A673 (cell line): ENCODE data around the gene C1QTNF8. TPM values are rescaled to one million over a fixed set of nuclear protein-coding genes. Genes with fewer than 3 reads are reported as not detected.
A peak's percentile ranks its signal among the peaks of the same experiment; 100 is the strongest.

Source experiments
- BruUV-seq: library from RNA; stranded (reverse); fragments of 400-500 nt; replicated peaks from 2 replicates; lab custom pipeline; 2021; lab: Mats Ljungman, UMichigan
- CTCF ChIA-PET: fragments of 300-600 bp; sonication (Branson Sonifier 250); formaldehyde crosslinking; loops from one replicate; lab custom pipeline; 2022; ENCODE audit warnings: antibody characterized with exemption; lab: Charles Lee
- POLR2A ChIA-PET: fragments of 300-600 bp; sonication (Branson Sonifier 250); formaldehyde crosslinking; loops from one replicate; lab custom pipeline; 2022; ENCODE audit warnings: antibody characterized with exemption; ENCODE audit not compliant: low non-redundant PET; lab: Charles Lee
- DNase-seq: peaks from one replicate; pipeline ENCODE4 v3.0.0-alpha.2; 2015; ENCODE audit warnings: low spot score
- H3K27ac ChIP-seq: fragments of 200-600 bp; sonication (generic); 2 replicates; pipeline ENCODE4 v1.5.1; 2016; ENCODE audit warnings: mixed run types, low read depth, mild to moderate bottlenecking, mixed read lengths, antibody characterized with exemption, low read length; ENCODE audit not compliant: poor library complexity, severe bottlenecking
- H3K27me3 ChIP-seq: fragments of 200-600 bp; sonication (generic); replicated peaks from 2 replicates; pipeline ENCODE4 v1.6.1; 2017; ENCODE audit warnings: mixed run types, low read depth, mild to moderate bottlenecking, mixed read lengths, antibody characterized with exemption, low read length; ENCODE audit not compliant: insufficient read depth, poor library complexity
- H3K36me3 ChIP-seq: fragments of 200-600 bp; sonication (generic); 2 replicates; pipeline ENCODE4 v1.6.1; 2016; ENCODE audit warnings: mixed run types, mild to moderate bottlenecking, mixed read lengths, antibody characterized with exemption, low read length; ENCODE audit not compliant: insufficient read depth, poor library complexity, severe bottlenecking
- H3K4me1 ChIP-seq: fragments of 200-600 bp; sonication (generic); 2 replicates; pipeline ENCODE4 v1.6.1; 2017; ENCODE audit warnings: mixed run types, mild to moderate bottlenecking, mixed read lengths, antibody characterized with exemption, low read length; ENCODE audit not compliant: insufficient read depth, poor library complexity, severe bottlenecking
- H3K4me3 ChIP-seq: fragments of 200-600 bp; sonication (generic); 2 replicates; pipeline ENCODE4 v1.5.1; 2016; ENCODE audit warnings: low read depth, mixed run types, mild to moderate bottlenecking, mixed read lengths, low read length; ENCODE audit not compliant: poor library complexity, severe bottlenecking
- H3K9me3 ChIP-seq: fragments of 200-600 bp; sonication (generic); 2 replicates; pipeline ENCODE4 v1.6.1; 2016; ENCODE audit warnings: mixed run types, low read depth, mild to moderate bottlenecking, mixed read lengths, antibody characterized with exemption, low read length; ENCODE audit not compliant: poor library complexity, severe bottlenecking
- CTCF ChIP-seq: fragments of 300-800, 200-600 bp; sonication (generic); conservative IDR thresholded peaks from 2 replicates; pipeline ENCODE4 v1.5.1; 2017; ENCODE audit warnings: low read depth, mild to moderate bottlenecking, antibody characterized with exemption, low read length, moderate library complexity, mixed read lengths
- EZH2 ChIP-seq: fragments of 200-600 bp; sonication (generic); IDR thresholded peaks from 2 replicates; pipeline ENCODE4 v1.6.1; 2017; ENCODE audit warnings: borderline replicate concordance, low read depth, mild to moderate bottlenecking, mixed read lengths, antibody characterized with exemption, low read length; ENCODE audit not compliant: poor library complexity, severe bottlenecking
- intact Hi-C: fragments of 100-400 bp; cut with micrococcal nuclease; formaldehyde crosslinking; loops from one replicate; pipeline ENCODE4 v1.10.0; 2022; ENCODE audit not compliant: unreplicated experiment
- total RNA-seq: library from RNA; stranded (reverse); gene quantifications from 2 replicates; pipeline ENCODE4 v1.2.3, GENCODE V29; 2021

C1QTNF8 gene
- total RNA-seq, 1 experiment from 2014 or later = not detected

DNA sequence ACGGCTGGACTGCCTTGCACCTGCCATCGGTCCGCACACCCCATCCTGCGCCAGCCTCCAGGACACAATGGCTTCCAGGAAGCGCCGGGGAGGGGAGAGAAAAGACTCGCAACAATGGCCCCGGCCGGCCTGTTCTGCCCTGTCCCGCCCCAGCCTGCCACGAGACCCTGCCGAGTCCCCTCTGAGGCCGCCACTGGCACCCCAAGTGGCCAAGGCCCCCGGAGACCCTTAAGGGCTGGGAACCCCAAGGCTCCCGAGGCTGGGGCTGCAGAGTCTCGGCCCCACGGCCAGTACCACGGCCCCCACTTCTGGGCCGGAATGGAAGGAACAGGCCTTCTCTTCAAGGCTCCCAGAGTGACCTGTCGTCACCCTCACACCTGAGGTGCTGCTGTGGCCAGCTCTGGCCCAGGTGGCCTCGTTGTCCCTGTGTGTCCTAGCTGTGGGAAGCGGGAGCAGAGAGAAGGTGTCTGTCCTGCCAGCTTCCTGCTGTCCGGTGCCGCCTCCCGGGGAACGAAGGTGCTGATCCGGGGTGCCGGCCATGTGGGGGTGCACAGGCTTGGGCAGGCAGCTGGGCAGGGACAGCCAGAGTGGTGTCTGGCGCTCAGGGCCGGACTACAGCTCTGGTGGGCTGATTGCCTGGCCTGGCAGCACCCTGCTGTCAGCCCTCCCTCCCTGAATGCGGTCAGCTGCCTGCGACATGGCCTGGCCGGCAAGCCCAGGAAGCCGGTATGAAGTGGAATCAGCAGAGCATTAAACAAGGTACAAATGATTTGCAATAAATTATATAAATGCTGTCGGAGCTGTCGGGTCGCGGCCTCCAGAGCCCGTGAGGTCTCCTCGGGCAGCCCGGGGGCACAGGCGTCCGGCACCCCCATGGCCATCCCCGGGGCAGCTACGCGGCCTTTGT, 48.7 kb upstream of the C1QTNF8 start:
- intact Hi-C loops = no loop called here
- Histone ChIP-seq H3K27me3 (no peaks in the 10 kb centered on the region), H3K36me3 (no peaks in the 10 kb centered on the region), H3K9me3 (no peaks in the 10 kb centered on the region), H3K4me3 (no peak overlapping the region), H3K27ac (no peak overlapping the region), H3K4me1 (no peaks in the 10 kb centered on the region)
- ChIA-PET POLR2A (no interaction called here), CTCF (no interaction called here)
- TF ChIP-seq EZH2 (no peak), CTCF (no peak)
- BruUV-seq = no TSS peak
- no peak for DNase-seq

- intact Hi-C loops = no loop called here
- ChIA-PET POLR2A (no interaction called here), CTCF (no interaction called here)
- Histone ChIP-seq H3K9me3 (no peaks in the 10 kb centered on the region), H3K27ac (no peak overlapping the region), H3K4me1 (no peaks in the 10 kb centered on the region), H3K27me3 (no peaks in the 10 kb centered on the region), H3K36me3 (no peaks in the 10 kb centered on the region), H3K4me3 (no peak overlapping the region)
- no peak for DNase-seq
- no peak for TF ChIP-seq EZH2
- no peak for TF ChIP-seq CTCF
- no TSS peak for BruUV-seq
Observed at GRCh38 chr16:1143761-1144450, 47.9 kb upstream of the C1QTNF8 start.

DNA sequence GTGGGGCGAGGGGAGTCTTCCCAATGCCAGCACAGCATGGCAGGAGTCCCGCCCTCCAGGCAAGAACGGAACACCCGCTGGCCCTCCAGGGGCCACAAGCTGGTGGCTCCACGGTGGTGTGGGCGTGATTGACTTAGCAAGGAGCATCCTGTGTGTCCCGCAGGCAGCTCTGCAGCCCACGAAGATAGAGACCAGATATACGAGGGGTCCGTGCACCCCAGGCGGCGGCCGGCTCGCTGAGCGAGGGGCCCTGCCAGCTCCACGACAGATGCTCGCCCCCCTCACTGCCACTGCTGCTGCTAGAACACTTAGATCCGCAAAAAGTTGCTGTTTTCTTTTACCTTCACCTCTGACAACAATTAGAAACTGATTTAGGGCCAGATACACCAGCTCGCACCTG, 46.9 kb upstream of the C1QTNF8 start:
- intact Hi-C loops = no loop called here
- TF ChIP-seq CTCF = no peak
- no peak for TF ChIP-seq EZH2
- Histone ChIP-seq H3K4me1 (no peaks in the 10 kb centered on the region), H3K27ac (no peak overlapping the region), H3K36me3 (no peaks in the 10 kb centered on the region), H3K4me3 (no peak overlapping the region), H3K9me3 (no peaks in the 10 kb centered on the region), H3K27me3 (no peaks in the 10 kb centered on the region)
- ChIA-PET POLR2A (no interaction called here), CTCF (no interaction called here)
- peak; percentile 49 for DNase-seq
- no TSS peak for BruUV-seq
